Gastroesophageal sphincter (tissue), 3 donors: ENCODE data around the gene SNAP47.

ENCODE experiments used
- EP300 ChIP-seq: sonication (generic); formaldehyde crosslinking; IDR thresholded peaks from one replicate; pipeline ENCODE4 v1.6.1; 2017; ENCODE audit warnings: antibody characterized with exemption, mild to moderate bottlenecking
- POLR2AphosphoS5 ChIP-seq: sonication (generic); formaldehyde crosslinking; IDR thresholded peaks from one replicate; pipeline ENCODE4 v1.6.1; 2017; ENCODE audit warnings: antibody characterized with exemption
- TF ChIP-seq, protein P1 (sequence below), 4 experiments: fragments of 200-600 bp in 2 of 4; fragments of 450-650 bp in 2 of 4; sonication (generic) in 1 of 4; IDR thresholded peaks; one replicate each; pipeline ENCODE4 v1.5.1; 2017 to 2019; ENCODE audit warnings: antibody characterized with exemption in 4 of 4, mild to moderate bottlenecking in 2 of 4, moderate library complexity in 2 of 4

DNA sequence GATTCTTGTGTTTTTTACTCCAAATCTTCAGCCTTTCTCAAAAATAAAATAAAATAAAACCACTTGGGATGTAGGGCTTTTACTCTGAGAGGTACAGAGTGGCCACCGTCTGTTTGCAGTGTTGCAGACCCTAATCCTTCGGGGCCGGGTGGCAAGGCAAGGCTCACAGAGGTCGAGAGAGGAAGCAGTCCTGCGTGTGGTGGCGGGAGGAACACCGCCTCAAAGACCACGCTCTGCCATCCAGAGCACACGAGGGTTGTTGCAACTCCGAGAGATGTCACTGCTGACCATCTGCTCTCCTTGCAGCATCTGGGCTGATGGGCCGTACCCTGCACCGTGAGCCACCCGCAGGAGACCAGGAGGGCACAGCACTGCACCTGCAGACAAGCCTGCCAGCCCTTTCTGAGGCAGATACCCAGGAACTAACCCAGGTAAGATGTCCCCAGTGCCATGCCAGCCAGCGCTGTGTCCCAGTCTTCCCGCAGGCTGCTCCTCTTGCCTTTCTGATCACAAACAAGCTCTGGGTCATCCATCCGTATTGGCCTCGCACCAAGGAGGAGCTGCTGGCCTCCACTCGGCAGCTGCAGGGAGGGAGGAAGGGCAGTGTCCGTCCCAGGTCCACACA, 31.5 kb downstream of the SNAP47 start:
- no peak for TF ChIP-seq POLR2AphosphoS5
- no peak for TF ChIP-seq EP300
- TF ChIP-seq, protein P1, sequence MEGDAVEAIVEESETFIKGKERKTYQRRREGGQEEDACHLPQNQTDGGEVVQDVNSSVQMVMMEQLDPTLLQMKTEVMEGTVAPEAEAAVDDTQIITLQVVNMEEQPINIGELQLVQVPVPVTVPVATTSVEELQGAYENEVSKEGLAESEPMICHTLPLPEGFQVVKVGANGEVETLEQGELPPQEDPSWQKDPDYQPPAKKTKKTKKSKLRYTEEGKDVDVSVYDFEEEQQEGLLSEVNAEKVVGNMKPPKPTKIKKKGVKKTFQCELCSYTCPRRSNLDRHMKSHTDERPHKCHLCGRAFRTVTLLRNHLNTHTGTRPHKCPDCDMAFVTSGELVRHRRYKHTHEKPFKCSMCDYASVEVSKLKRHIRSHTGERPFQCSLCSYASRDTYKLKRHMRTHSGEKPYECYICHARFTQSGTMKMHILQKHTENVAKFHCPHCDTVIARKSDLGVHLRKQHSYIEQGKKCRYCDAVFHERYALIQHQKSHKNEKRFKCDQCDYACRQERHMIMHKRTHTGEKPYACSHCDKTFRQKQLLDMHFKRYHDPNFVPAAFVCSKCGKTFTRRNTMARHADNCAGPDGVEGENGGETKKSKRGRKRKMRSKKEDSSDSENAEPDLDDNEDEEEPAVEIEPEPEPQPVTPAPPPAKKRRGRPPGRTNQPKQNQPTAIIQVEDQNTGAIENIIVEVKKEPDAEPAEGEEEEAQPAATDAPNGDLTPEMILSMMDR (IDR thresholded peaks at IDR 0.05), result no peak
